ENCODE measurements around the gene RNU6-1.
A peak's percentile ranks its signal among the peaks of the same experiment; 100 is the strongest.

The RNU6-1 gene

GRCh38 chr15:67803996-67804843 lies 35.6 kb downstream of the RNU6-1 start:
- no peak for DNase-seq (ENCODE audit: low read depth in 3 of 3, low spot score in 1 of 3)

- DNase-seq (ENCODE audit: low read depth in 3 of 3, low spot score in 1 of 3) = no peak
Observed at GRCh38 chr15:67803299-67803698, 36.5 kb downstream of the RNU6-1 start.

GRCh38 chr15:67801926-67802914 lies 37.6 kb downstream of the RNU6-1 start:
- no peak for DNase-seq (ENCODE audit: low read depth in 3 of 3, low spot score in 1 of 3)

- DNase-seq (ENCODE audit: low read depth in 3 of 3, low spot score in 1 of 3) = no peak
Observed at GRCh38 chr15:67801142-67801541, 38.7 kb downstream of the RNU6-1 start.

GRCh38 chr15:67799801-67800205 lies 40.0 kb downstream of the RNU6-1 start:
- DNase-seq (ENCODE audit: low read depth in 3 of 3, low spot score in 1 of 3) = no peak

- no peak for DNase-seq (ENCODE audit: low read depth in 3 of 3, low spot score in 1 of 3)
Observed at GRCh38 chr15:67796196-67797127, 43.4 kb downstream of the RNU6-1 start.

- DNase-seq (ENCODE audit: low read depth in 3 of 3, low spot score in 1 of 3) = peak in 1 of 3 donors; percentile 27
Observed at GRCh38 chr15:67794832-67795574, 44.8 kb downstream of the RNU6-1 start.

GRCh38 chr15:67792250-67792942 lies 47.4 kb downstream of the RNU6-1 start:
- DNase-seq (ENCODE audit: low read depth in 3 of 3, low spot score in 1 of 3) = no peak

GRCh38 chr15:67790610-67791319 lies 49.1 kb downstream of the RNU6-1 start:
- DNase-seq (ENCODE audit: low read depth in 3 of 3, low spot score in 1 of 3) = no peak
